ENCODE results near the gene PPP4C.
"Not testable (repeated sequence)": the region's sequence is repeated elsewhere in the genome, so short reads cannot be mapped to it uniquely, and the experiment has no call there.

The PPP4C gene

DNA sequence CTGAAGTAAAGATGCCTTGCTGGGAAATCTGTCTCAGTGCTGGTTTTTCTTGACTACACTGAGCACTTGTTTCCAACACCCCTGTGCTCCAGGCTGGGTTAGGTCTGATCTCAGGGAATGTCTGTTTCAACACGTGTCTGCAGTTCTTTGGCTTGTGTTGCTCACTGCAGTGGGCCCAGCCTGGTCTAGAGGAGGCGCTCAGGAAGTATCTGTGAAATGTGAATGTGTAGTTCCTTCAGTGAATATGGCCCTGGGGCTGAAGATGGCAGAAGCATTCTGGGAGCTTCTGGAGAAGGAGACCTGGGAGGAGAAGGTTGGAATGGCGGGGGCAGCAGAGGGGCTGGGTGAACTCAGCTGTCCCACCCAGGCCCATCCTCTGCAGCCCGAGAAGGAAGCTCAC, 28.3 kb downstream of the PPP4C start:
- DNase-seq, result no peak

DNA sequence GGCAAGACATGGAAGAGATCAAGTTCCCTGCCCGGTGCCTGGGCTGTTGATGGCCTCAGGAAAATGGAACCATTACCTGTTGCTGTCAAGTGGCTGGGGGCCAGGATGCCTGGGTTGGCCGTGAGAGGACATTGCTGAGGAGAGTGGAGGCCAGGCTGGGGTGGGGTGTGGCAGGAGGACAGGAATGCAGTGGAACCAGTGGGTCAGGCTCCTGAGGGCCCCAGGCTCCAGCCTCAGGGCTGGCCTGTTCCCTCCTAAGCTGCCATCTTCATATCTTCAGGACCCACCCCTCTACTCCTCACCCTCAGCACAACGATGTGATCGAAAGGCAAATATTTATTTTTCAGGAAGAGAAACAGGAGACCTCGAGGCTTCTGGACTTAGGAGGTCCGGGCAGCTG, 28.7 kb downstream of the PPP4C start:
- DNase-seq, result no peak

DNA sequence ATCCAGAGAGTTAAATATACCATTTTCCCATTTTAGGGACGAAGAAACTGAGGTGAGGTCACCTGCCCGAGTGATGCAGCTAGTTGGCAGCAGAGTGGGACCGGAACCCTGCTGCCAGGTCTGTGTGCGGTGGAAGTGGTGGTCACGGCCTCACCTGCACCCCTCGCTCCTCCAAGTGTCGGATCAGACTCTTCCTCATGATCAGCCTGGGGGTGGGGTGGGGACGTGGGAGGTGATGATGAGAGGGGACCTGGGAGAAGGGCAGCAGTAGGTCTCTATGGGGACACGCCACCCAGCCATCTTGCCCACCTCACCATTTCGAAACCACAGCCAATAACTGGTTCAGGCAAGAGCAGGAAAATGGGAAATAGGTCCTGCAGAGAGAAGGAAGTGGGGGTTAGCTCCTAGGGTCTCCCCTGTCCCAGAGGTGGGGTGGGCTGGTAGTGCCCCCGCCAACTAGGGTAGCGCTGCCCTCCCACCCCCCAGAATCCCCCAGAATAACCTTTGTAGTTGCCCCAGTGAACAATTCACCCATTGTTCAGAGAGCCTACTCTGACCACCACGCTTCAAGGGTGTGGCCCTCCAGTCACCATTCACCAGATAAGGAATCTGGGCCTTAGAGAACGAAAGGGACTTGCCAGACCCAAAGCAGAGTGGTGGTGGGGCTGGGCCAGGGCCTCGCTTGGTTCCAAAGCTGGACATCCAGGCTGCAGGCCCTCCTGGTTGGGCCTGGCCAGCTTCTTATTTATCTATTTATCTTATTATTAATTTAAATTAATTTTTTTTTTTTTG, 32.5 kb downstream of the PPP4C start:
- no peak for DNase-seq

DNA sequence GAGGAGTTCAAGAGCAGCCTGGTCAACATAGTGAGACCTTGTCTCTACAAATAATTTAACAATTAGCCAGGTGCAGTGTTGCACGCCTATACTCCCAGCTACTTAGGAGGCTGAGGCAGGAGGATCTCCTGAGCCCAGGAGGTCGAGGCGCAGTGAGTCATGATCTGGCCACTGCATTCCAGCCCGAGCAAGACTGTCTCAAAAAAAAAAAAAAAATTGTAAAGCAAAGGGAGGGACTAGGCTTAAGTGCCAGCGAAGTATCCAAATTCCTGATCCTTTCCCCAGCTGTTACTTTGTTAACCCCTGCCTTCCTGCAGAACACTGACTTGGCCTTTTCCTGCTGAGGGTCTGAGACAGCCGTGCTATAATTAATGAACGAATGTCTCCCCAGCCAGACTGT, 34.9 kb downstream of the PPP4C start:
- DNase-seq, result peak; percentile 34

GRCh38 chr16:30112197-30113030, 36.6 kb downstream of the PPP4C start:
- peak; percentile 53 for DNase-seq

GRCh38 chr16:30113031-30113710, 37.4 kb downstream of the PPP4C start, which contains the start of gene GDPD3:
TSS of gene GDPD3 (minus strand) at chr16:30113537. CDS start at chr16:30113478, 59 bp downstream.
- no peak for DNase-seq

DNA sequence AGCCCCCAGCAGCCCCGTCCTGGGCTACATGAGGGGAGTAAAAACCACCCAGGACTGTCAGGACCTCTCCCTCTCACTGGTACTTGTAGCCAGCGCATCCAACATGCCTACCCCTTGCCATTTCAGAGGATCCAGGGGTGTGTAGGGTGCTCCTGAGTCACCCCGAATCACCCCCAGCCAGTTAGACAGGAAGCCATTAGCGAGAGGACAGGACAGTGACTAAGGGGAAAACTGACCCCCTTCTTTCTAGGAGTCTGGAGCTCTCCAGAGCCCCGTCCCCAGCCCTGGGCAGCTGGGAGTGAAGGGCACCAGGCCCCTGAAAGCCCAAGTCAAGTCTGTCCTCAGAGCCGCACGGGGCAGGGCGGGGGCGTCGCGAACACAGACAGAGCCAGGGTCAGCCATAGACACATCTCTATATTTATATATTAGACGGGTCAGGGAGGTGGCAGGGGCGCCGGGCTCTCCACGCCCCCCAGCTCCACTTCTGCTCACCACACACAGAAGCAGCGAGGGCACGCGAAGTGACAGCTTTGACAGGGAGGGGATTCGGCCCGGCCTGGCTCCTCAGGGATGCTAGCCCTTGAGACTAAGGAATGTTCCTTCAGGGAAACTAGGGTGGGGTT, 38.0 kb downstream of the PPP4C start:
- DNase-seq, result peak; percentile 40

GRCh38 chr16:30114411-30114810, 38.6 kb downstream of the PPP4C start:
- DNase-seq, result no peak

DNA sequence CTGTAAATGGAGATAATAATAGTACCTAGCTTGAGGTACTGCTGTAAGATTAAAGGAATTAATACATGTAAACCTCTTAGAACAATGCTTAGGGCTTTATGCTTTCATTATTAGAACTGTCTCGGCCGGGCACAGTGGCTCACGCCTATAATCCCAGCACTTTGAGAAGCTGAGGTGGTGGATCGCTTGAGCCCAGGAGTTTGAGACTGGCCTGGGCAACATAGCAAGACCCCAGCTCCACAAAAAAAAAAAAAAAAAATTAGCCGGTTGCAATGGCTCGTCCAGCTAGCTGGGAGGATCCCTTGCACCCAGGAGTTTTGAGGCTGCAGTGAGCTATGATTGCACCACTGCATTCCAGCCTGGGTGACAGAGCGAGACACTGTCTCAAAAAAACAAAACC, 39.0 kb downstream of the PPP4C start:
- not testable (repeated sequence) for DNase-seq

GRCh38 chr16:30115238-30115637, 39.4 kb downstream of the PPP4C start:
- DNase-seq, result no peak

- no peak for DNase-seq
Observed at GRCh38 chr16:30116291-30117207, 40.8 kb downstream of the PPP4C start.

DNA sequence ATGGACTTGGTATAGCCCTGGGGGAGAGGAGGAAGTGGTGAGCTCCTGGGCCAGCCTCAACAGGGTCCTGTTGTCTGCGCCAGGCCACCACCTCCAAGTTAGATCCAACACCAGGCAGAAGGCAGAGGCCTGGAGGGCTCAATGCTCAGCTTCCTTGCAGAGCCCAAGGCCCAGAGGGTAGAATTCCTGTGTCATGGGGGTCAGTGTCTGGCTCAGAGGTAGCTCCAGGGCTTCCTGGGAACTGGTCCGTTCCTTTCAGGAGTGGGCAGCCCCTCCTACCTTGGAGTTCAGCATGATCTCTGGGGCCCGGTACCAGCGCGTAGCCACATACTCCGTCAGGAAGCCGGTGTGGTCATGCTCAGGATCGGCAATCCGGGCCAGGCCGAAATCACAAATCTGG, 42.0 kb downstream of the PPP4C start:
- no peak for DNase-seq

- DNase-seq, result no peak
Observed at GRCh38 chr16:30119428-30119827, 43.6 kb downstream of the PPP4C start.

DNA sequence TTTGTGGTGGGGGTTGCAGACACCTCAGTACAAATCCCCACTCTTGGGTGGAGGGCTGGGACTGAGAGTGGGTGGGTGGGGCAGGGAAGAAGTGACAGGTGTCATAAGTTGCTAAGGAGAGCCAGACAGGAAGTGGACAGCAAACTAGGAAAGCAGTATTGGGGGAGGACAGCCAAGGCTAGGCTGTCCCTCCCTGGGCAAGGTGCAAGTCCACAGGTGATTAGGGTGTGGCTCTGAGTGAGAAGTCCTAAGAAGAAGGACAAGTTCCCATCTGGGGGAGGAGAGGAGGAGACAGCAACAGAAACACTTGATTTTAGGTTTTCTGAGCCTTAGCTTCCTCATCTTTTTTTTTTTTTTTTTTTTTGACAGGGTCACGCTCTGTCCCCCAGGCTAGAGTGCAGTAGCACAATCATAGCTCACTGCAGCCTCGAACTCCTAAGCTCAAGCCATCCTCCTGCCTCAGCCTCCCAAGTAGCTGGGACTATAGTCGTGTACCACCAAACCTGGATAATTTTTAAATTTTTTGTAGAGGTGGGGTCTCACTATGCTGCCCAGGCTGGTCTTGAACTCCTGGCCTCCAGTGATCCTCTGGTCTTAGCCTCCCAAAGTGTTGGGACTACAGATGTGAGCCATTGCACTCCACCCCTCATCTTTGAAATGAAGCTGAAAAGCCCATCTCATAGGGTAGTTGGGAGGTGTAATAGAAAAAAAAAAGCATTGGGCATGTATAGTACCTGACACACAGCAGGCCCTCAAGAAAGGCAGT, 44.7 kb downstream of the PPP4C start:
- no peak for DNase-seq

- peak; percentile 20 for DNase-seq
Observed at GRCh38 chr16:30121741-30122571, 46.2 kb downstream of the PPP4C start.

GRCh38 chr16:30122604-30123160, 46.9 kb downstream of the PPP4C start:
- DNase-seq, result no peak

DNA sequence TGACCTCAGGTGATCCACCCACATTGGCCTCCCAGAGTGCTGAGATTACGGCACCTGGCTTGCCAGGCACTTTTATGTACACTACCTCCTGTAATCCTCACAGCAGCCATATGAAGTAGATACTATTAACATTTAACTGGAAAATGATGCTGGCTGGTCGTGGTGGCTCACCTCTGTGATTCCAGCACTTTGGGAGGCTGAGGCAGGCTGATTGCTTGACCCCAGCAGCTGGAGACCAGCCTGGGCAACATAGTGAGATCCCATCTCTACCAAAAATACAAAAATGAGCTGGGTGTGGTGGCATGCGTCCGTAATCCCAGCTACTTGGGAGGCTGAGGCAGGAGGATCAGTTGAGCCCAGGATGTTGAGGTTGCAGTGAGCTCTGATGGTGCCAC, 49.2 kb downstream of the PPP4C start:
- no peak for DNase-seq

- not testable (repeated sequence) for DNase-seq
Observed at GRCh38 chr16:30125690-30126089, 49.9 kb downstream of the PPP4C start.

DNA sequence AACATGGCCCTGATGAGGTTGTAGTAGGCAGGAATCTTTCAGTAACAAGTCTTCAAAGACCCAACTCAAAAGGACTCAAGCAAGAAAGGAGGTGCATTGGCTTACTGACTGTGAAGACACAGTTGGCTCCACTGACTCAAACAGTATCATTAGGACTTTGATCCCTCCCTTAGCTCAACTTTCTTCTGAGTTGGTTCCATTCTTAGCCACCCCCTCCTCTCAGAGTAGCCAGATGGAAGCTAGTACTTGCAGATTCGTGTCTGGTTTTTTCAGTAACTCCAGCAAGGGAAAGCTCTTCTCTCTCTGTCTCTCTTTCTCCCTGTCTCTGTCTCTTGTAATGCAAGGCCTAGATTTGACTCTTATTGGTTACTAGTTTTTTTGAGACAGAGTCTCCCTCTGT, 52.2 kb downstream of the PPP4C start:
- no peak for DNase-seq

All from HCEC 1CT (cell line).